Vagina (tissue), 2 donors: ENCODE results near the gene TNFAIP1. TPM values are rescaled to one million over a fixed set of nuclear protein-coding genes. Genes with fewer than 3 reads are reported as not detected.

Source experiments
- DNase-seq, 2 donors: peaks; one replicate each; pipeline ENCODE4 v3.0.0-alpha.2; 2017; ENCODE audit errors: extremely low spot score in 2 of 2
- H3K27ac ChIP-seq: fragments of 200-600 bp; sonication (generic); one replicate; pipeline ENCODE4 v1.5.1; 2019
- H3K27me3 ChIP-seq: fragments of 200-600 bp; sonication (generic); one replicate; pipeline ENCODE4 v1.5.1; 2019
- H3K36me3 ChIP-seq, 2 donors: fragments of 200-600 bp; sonication (generic); one replicate each; pipeline ENCODE4 v1.5.1; 2017 to 2019
- H3K4me1 ChIP-seq: fragments of 200-600 bp; sonication (generic); one replicate; pipeline ENCODE4 v1.5.1; 2019
- H3K4me3 ChIP-seq, 2 donors: fragments of 200-600 bp; sonication (generic); 1 replicate in 1 of 2; 2 replicates in 1 of 2; pipeline ENCODE4 v1.5.1; 2016 to 2019
- H3K9me3 ChIP-seq: fragments of 200-600 bp; sonication (generic); one replicate; pipeline ENCODE4 v1.5.1; 2019
- CTCF ChIP-seq, 3 experiments: fragments of 450-650 bp in 2 of 3; fragments of 200-600 bp in 1 of 3; sonication (generic) in 1 of 3; IDR thresholded peaks; one replicate each; pipeline ENCODE4 v1.5.1; 2017 to 2019; ENCODE audit warnings: antibody characterized with exemption in 3 of 3, mild to moderate bottlenecking in 2 of 3, moderate library complexity in 2 of 3
- POLR2A ChIP-seq, 2 donors: fragments of 450-650 bp; IDR thresholded peaks; one replicate each; pipeline ENCODE4 v1.6.1; 2017; ENCODE audit warnings: antibody characterized with exemption in 2 of 2, mild to moderate bottlenecking in 2 of 2, moderate library complexity in 2 of 2
- POLR2AphosphoS5 ChIP-seq, 2 donors: sonication (generic); formaldehyde crosslinking; IDR thresholded peaks; one replicate each; pipeline ENCODE4 v1.9.0; 2017; ENCODE audit warnings: antibody characterized with exemption in 2 of 2, mild to moderate bottlenecking in 2 of 2, low read depth in 1 of 2; ENCODE audit not compliant: insufficient read depth in 1 of 2
- intact Hi-C: fragments of 100-400 bp; cut with DNase I; formaldehyde crosslinking; loops from one replicate; pipeline ENCODE4 v1.15.1; 2023
- total RNA-seq: library from RNA; depleted of rRNA; stranded (reverse); fragments of >200 nt; gene quantifications from one replicate; pipeline ENCODE4 v1.2.3, GENCODE V29; 2016

Gene TNFAIP1
- total RNA-seq, 1 donor from 2014 or later, result 27.3 TPM

GRCh38 chr17:28293994-28294393 lies 41.6 kb upstream of the TNFAIP1 start:
- no peak overlapping the region for H3K4me3 ChIP-seq
- DNase-seq, result no peak
- TF ChIP-seq POLR2A (IDR thresholded peaks at IDR 0.05), result no peak
- no peak for TF ChIP-seq POLR2AphosphoS5 (IDR thresholded peaks at IDR 0.05; ENCODE audit: insufficient read depth in 1 of 2, low read depth in 1 of 2)
- TF ChIP-seq CTCF (IDR thresholded peaks at IDR 0.05), result no peak
- no peak overlapping the region for H3K27ac ChIP-seq
- intact Hi-C loops, result no loop called here
- no peaks in the 10 kb centered on the region for H3K9me3 ChIP-seq
- H3K36me3 ChIP-seq, result no peaks in the 10 kb centered on the region
- H3K4me1 ChIP-seq, result no peaks in the 10 kb centered on the region
- H3K27me3 ChIP-seq, result no peaks in the 10 kb centered on the region

- Histone ChIP-seq H3K4me3 (no peak overlapping the region), H3K27me3 (no peaks in the 10 kb centered on the region), H3K9me3 (no peaks in the 10 kb centered on the region), H3K4me1 (no peaks in the 10 kb centered on the region), H3K27ac (no peak overlapping the region), H3K36me3 (no peaks in the 10 kb centered on the region)
- TF ChIP-seq POLR2AphosphoS5 (IDR thresholded peaks at IDR 0.05; ENCODE audit: insufficient read depth in 1 of 2, low read depth in 1 of 2) (no peak), POLR2A (IDR thresholded peaks at IDR 0.05) (no peak), CTCF (IDR thresholded peaks at IDR 0.05) (no peak)
- no peak for DNase-seq
- intact Hi-C loops, result no loop called here
Measured at GRCh38 chr17:28295677-28296578, 39.6 kb upstream of the TNFAIP1 start.

- no peaks in the 10 kb centered on the region for H3K27me3 ChIP-seq
- H3K36me3 ChIP-seq, result no peaks in the 10 kb centered on the region
- intact Hi-C loops, result no loop called here
- H3K4me1 ChIP-seq, result no peaks in the 10 kb centered on the region
- no peak overlapping the region for H3K4me3 ChIP-seq
- H3K27ac ChIP-seq, result no peak overlapping the region
- DNase-seq, result no peak
- TF ChIP-seq CTCF (IDR thresholded peaks at IDR 0.05) (no peak), POLR2A (IDR thresholded peaks at IDR 0.05) (no peak), POLR2AphosphoS5 (IDR thresholded peaks at IDR 0.05; ENCODE audit: insufficient read depth in 1 of 2, low read depth in 1 of 2) (no peak)
- H3K9me3 ChIP-seq, result no peaks in the 10 kb centered on the region
Measured at GRCh38 chr17:28298449-28298848, 37.1 kb upstream of the TNFAIP1 start.

GRCh38 chr17:28306954-28307401 lies 28.6 kb upstream of the TNFAIP1 start:
- Histone ChIP-seq H3K4me3 (no peak overlapping the region), H3K4me1 (no peaks in the 10 kb centered on the region), H3K27me3 (no peaks in the 10 kb centered on the region), H3K27ac (no peak overlapping the region), H3K9me3 (no peaks in the 10 kb centered on the region), H3K36me3 (no peaks in the 10 kb centered on the region)
- intact Hi-C loops, result no loop called here
- DNase-seq, result no peak
- TF ChIP-seq POLR2A (IDR thresholded peaks at IDR 0.05) (no peak), POLR2AphosphoS5 (IDR thresholded peaks at IDR 0.05; ENCODE audit: insufficient read depth in 1 of 2, low read depth in 1 of 2) (no peak), CTCF (IDR thresholded peaks at IDR 0.05) (no peak)

GRCh38 chr17:28313841-28314240 lies 21.7 kb upstream of the TNFAIP1 start:
- intact Hi-C loops, result no loop called here
- no peaks in the 10 kb centered on the region for H3K27me3 ChIP-seq
- no peaks in the 10 kb centered on the region for H3K9me3 ChIP-seq
- H3K27ac ChIP-seq, result no peak overlapping the region
- peaks cover 8% of the 10 kb centered on the region for H3K4me1 ChIP-seq
- no peaks in the 10 kb centered on the region for H3K36me3 ChIP-seq
- TF ChIP-seq POLR2AphosphoS5 (IDR thresholded peaks at IDR 0.05; ENCODE audit: insufficient read depth in 1 of 2, low read depth in 1 of 2) (no peak), POLR2A (IDR thresholded peaks at IDR 0.05) (no peak), CTCF (IDR thresholded peaks at IDR 0.05) (no peak)
- DNase-seq, result no peak
- no peak overlapping the region for H3K4me3 ChIP-seq
